Left colon (tissue), 2 donors: ENCODE data around the gene CD101. TPM values are rescaled to one million over a fixed set of nuclear protein-coding genes. Genes with fewer than 3 reads are reported as not detected.

ENCODE experiments used
- ATAC-seq: fragments of 200-7000 bp; cut with Tn5 transposase; one replicate; pipeline ENCODE4 v1.9.1; 2020; ENCODE audit warnings: mild to moderate bottlenecking, moderate library complexity
- DNase-seq, 2 donors: peaks; one replicate each; pipeline ENCODE4 v3.0.0-alpha.2; 2020
- intact Hi-C, 2 donors: fragments of 100-400 bp; cut with DNase I in 1 of 2; cut with micrococcal nuclease in 1 of 2; formaldehyde crosslinking; loops; one replicate each; pipeline versions ENCODE4 v1.11.2 to v1.14.0; 2022; cut with DNase I, micrococcal nuclease
- total RNA-seq, 2 donors: library from RNA; stranded (reverse); fragmentation: NEBNext Ultra II Directional; extraction: Animal tissue kit (Norgen Biotek cat#: 25700); gene quantifications; one replicate each; pipeline ENCODE4 v1.2.1, GENCODE V29; 2021
- donor health status: DM: no; HTN: no; CAD: no.
- donor health status: DM: yes; HTN: yes; CAD: no.

The CD101 gene
- total RNA-seq, 2 donors from 2014 or later: 2.8 to 3.7 TPM

- ATAC-seq (no peak), DNase-seq (no peak)
- intact Hi-C loops: no loop called here
These were observed 67.8 kb downstream of the CD101 start for GRCh38 chr1:117069220-117069844.

- intact Hi-C loops: loop anchor here in 1 of 2 donors (5.0 kb wide), 1 partner anchor 422 kb away; no protein-coding TSS in a partner anchor
- DNase-seq: no peak
- no peak for ATAC-seq
These were observed 68.6 kb downstream of the CD101 start for GRCh38 chr1:117070124-117070523.

GRCh38 chr1:117076648-117077047, 75.1 kb downstream of the CD101 start:
- ATAC-seq (no peak), DNase-seq (no peak)
- intact Hi-C loops: no loop called here

DNA sequence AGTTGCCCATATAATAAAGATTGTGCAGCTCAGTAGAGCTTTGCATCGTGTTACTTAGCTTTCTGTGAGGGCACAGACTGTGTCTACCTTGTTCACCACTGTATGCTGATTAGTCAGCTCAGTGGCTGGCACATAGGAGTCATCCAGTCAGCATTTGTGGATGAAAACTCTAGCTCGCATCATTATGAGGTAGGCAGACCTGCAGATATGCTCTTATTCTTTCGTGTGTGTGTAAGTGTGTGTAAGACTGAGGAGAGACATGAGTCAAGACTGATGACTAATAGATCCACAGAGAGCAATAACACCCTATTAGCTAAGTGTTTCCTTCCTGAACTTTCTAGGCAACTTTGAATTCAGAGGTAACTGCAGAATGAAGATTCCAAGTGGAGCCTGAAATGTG, 75.7 kb downstream of the CD101 start:
- no peak for ATAC-seq
- DNase-seq: no peak
- intact Hi-C loops: no loop called here

GRCh38 chr1:117079737-117080136, 78.2 kb downstream of the CD101 start:
- intact Hi-C loops: no loop called here

DNA sequence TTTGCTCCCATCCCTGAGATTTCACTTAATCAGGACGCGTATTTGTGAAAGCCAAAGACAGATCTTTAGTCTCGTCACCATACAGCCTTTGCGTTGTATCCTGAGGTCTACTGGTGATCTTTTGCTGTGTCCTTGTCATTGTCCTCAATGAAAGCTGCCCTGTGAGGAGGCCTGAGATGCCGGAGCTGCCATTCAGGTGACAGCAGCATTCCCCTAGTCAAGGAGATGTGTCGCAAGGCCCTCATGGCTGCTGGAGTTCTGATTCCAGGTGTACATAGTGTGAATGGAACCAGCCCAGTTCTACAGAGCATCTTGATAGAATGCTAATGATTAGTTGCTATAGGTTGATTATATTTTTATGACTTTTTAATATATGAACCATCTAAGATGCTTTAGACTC, 82.7 kb downstream of the CD101 start:
- ATAC-seq (no peak), DNase-seq (no peak)
- intact Hi-C loops: no loop called here

More at GRCh38 chr1:117079737-117080136, 78.2 kb downstream of the CD101 start:
- ATAC-seq (no peak), DNase-seq (no peak)

Other genes starting within 250 kb of the CD101 start
- 1 to 10 TPM; 2.9 to 3.5 TPM for gene CD2, start 247.3 kb upstream of the CD101 start, total RNA-seq
- gene PTGFRN, start 91.8 kb upstream of the CD101 start, total RNA-seq: 10 to 100 TPM; 97.2 to 98.6 TPM
- gene TTF2, start 58.6 kb downstream of the CD101 start, total RNA-seq: 10 to 100 TPM; 25.0 to 28.1 TPM
- gene TRIM45, start 120.0 kb downstream of the CD101 start, total RNA-seq: 1 to 10 TPM; 1.3 to 1.6 TPM
- not detected for gene VTCN1, start 209.2 kb downstream of the CD101 start, total RNA-seq